Measurements from ENCODE around the gene PKP2. TPM values are rescaled to one million over a fixed set of nuclear protein-coding genes. Genes with fewer than 3 reads are reported as not detected.

PKP2 gene
- total RNA-seq, 1 experiment from 2014 or later, result 61.1 TPM

DNA sequence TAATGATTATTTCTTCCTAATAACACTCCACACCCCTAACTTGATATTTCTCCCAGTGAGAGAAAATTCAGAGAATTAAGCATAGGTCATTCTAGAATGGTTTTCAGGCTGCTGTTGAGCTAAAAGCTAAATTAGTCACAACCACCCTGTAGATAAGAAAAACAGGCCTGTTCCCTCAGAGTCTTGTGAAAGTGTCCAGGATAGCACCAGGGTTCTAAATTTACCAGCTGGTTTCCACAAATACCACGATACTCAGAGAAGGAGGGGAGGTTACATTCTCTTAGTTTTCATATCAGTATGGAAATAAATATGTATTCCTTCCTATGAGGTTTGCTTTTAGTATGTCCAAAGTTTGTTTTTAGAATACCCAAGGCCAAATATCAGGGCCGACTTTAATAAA, 74.9 kb downstream of the PKP2 start:
- no peak overlapping the region for H3K27ac Mint-ChIP-seq (ENCODE audit: unreplicated experiment)
- peaks cover 6% of the 10 kb centered on the region for H3K4me1 Mint-ChIP-seq (ENCODE audit: low read depth, unreplicated experiment)
- CTCF ChIA-PET, result no interaction called here
- H3K9me3 Mint-ChIP-seq (ENCODE audit: low read depth, unreplicated experiment), result no peaks in the 10 kb centered on the region
- no peaks in the 10 kb centered on the region for H3K27me3 Mint-ChIP-seq (ENCODE audit: unreplicated experiment)
- no peak for DNase-seq
- peaks cover 8% of the 10 kb centered on the region for H3K36me3 Mint-ChIP-seq (ENCODE audit: insufficient read depth, unreplicated experiment)
- BruUV-seq (replicated peaks), result no TSS peak
- intact Hi-C loops (cut with micrococcal nuclease; ENCODE audit: unreplicated experiment), result loop anchor here (10.0 kb wide), 1 partner anchor 57 kb away; no protein-coding TSS in a partner anchor
- no peak overlapping the region for H3K4me3 Mint-ChIP-seq (ENCODE audit: low read depth, unreplicated experiment)
- TF ChIP-seq, protein P1, sequence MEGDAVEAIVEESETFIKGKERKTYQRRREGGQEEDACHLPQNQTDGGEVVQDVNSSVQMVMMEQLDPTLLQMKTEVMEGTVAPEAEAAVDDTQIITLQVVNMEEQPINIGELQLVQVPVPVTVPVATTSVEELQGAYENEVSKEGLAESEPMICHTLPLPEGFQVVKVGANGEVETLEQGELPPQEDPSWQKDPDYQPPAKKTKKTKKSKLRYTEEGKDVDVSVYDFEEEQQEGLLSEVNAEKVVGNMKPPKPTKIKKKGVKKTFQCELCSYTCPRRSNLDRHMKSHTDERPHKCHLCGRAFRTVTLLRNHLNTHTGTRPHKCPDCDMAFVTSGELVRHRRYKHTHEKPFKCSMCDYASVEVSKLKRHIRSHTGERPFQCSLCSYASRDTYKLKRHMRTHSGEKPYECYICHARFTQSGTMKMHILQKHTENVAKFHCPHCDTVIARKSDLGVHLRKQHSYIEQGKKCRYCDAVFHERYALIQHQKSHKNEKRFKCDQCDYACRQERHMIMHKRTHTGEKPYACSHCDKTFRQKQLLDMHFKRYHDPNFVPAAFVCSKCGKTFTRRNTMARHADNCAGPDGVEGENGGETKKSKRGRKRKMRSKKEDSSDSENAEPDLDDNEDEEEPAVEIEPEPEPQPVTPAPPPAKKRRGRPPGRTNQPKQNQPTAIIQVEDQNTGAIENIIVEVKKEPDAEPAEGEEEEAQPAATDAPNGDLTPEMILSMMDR (IDR thresholded peaks at IDR 0.05; ENCODE audit: unreplicated experiment), result no peak

DNA sequence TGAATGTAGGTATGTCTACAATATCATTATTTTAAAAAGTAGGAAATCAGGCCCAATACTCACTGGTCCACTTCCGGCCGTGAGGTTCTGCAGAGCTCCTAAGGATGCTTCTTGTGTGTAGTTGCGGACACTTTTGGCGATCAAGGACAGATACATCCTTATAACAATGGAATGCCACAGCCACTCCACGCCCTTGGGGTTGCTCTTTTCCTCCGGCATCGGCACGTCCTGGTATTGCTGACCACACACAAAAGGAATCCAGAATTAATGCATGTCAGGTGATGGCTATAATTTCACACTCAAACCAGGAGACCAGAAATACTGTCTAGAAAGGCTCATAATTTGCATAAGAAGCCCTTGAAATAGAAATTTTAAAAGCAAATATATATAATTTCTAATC, 75.3 kb downstream of the PKP2 start:
- H3K4me3 Mint-ChIP-seq (ENCODE audit: low read depth, unreplicated experiment), result no peak overlapping the region
- CTCF ChIA-PET, result interaction anchor here (0.6 kb wide), 1 partner anchor 16 kb away, joined by 3 read pairs; no protein-coding TSS in a partner anchor
- H3K9me3 Mint-ChIP-seq (ENCODE audit: low read depth, unreplicated experiment), result no peaks in the 10 kb centered on the region
- no peak for DNase-seq
- H3K36me3 Mint-ChIP-seq (ENCODE audit: insufficient read depth, unreplicated experiment), result peaks cover 8% of the 10 kb centered on the region
- BruUV-seq (replicated peaks), result no TSS peak
- TF ChIP-seq, protein P1 (IDR thresholded peaks at IDR 0.05; ENCODE audit: unreplicated experiment), result no peak
- intact Hi-C loops (cut with micrococcal nuclease; ENCODE audit: unreplicated experiment), result loop anchor here (10.0 kb wide), 1 partner anchor 56 kb away; no protein-coding TSS in a partner anchor
- H3K27me3 Mint-ChIP-seq (ENCODE audit: unreplicated experiment), result no peaks in the 10 kb centered on the region
- H3K4me1 Mint-ChIP-seq (ENCODE audit: low read depth, unreplicated experiment), result peaks cover 6% of the 10 kb centered on the region
- no peak overlapping the region for H3K27ac Mint-ChIP-seq (ENCODE audit: unreplicated experiment)

- Mint-ChIP-seq H3K9me3 (ENCODE audit: low read depth, unreplicated experiment) (no peaks in the 10 kb centered on the region), H3K4me1 (ENCODE audit: low read depth, unreplicated experiment) (peaks cover 6% of the 10 kb centered on the region), H3K27ac (ENCODE audit: unreplicated experiment) (no peak overlapping the region), H3K36me3 (ENCODE audit: insufficient read depth, unreplicated experiment) (peaks cover 8% of the 10 kb centered on the region), H3K4me3 (ENCODE audit: low read depth, unreplicated experiment) (no peak overlapping the region), H3K27me3 (ENCODE audit: unreplicated experiment) (no peaks in the 10 kb centered on the region)
- DNase-seq, result no peak
- BruUV-seq (replicated peaks), result no TSS peak
- intact Hi-C loops (cut with micrococcal nuclease; ENCODE audit: unreplicated experiment), result loop anchor here (10.0 kb wide), 1 partner anchor 56 kb away; no protein-coding TSS in a partner anchor
- CTCF ChIA-PET, result interaction anchor here (0.5 kb wide), 1 partner anchor 10 kb away, joined by 5 read pairs; no protein-coding TSS in a partner anchor
- TF ChIP-seq, protein P1 (IDR thresholded peaks at IDR 0.05; ENCODE audit: unreplicated experiment), result no peak
Observed at GRCh38 chr12:32820376-32820931, 76.1 kb downstream of the PKP2 start.

DNA sequence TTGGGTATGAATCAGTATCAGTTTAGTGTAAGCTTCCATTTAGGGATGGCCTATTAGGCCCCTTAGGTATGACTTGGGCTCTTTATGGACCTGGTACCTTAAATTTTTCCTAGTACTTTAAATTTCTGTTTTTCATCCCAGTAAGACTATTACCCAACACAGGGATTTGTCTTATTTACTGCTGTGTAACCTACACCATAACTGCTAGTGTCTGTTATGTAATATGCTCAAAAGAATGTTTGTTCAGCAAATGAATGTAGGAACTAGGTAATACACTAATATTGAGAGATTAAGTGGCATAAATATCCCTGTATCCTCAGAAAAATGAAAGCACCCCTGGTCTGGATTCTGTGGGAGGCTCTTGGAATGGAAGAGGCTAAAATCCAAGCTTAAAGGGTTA, 77.2 kb downstream of the PKP2 start:
- intact Hi-C loops (cut with micrococcal nuclease; ENCODE audit: unreplicated experiment), result loop anchor here (10.0 kb wide), 1 partner anchor 45 kb away; no protein-coding TSS in a partner anchor
- TF ChIP-seq, protein P1 (IDR thresholded peaks at IDR 0.05; ENCODE audit: unreplicated experiment), result no peak
- no TSS peak for BruUV-seq (replicated peaks)
- CTCF ChIA-PET, result no interaction called here
- no peak overlapping the region for H3K27ac Mint-ChIP-seq (ENCODE audit: unreplicated experiment)
- no peaks in the 10 kb centered on the region for H3K27me3 Mint-ChIP-seq (ENCODE audit: unreplicated experiment)
- peaks cover 13% of the 10 kb centered on the region for H3K36me3 Mint-ChIP-seq (ENCODE audit: insufficient read depth, unreplicated experiment)
- peaks cover 6% of the 10 kb centered on the region for H3K4me1 Mint-ChIP-seq (ENCODE audit: low read depth, unreplicated experiment)
- no peak for DNase-seq
- H3K9me3 Mint-ChIP-seq (ENCODE audit: low read depth, unreplicated experiment), result no peaks in the 10 kb centered on the region
- H3K4me3 Mint-ChIP-seq (ENCODE audit: low read depth, unreplicated experiment), result no peak overlapping the region

Measured in Calu3 (cell line).